ENCODE results near the gene SLC9A3.
"Not testable (repeated sequence)": the region's sequence is repeated elsewhere in the genome, so short reads cannot be mapped to it uniquely, and the experiment has no call there.

SLC9A3 gene

DNA sequence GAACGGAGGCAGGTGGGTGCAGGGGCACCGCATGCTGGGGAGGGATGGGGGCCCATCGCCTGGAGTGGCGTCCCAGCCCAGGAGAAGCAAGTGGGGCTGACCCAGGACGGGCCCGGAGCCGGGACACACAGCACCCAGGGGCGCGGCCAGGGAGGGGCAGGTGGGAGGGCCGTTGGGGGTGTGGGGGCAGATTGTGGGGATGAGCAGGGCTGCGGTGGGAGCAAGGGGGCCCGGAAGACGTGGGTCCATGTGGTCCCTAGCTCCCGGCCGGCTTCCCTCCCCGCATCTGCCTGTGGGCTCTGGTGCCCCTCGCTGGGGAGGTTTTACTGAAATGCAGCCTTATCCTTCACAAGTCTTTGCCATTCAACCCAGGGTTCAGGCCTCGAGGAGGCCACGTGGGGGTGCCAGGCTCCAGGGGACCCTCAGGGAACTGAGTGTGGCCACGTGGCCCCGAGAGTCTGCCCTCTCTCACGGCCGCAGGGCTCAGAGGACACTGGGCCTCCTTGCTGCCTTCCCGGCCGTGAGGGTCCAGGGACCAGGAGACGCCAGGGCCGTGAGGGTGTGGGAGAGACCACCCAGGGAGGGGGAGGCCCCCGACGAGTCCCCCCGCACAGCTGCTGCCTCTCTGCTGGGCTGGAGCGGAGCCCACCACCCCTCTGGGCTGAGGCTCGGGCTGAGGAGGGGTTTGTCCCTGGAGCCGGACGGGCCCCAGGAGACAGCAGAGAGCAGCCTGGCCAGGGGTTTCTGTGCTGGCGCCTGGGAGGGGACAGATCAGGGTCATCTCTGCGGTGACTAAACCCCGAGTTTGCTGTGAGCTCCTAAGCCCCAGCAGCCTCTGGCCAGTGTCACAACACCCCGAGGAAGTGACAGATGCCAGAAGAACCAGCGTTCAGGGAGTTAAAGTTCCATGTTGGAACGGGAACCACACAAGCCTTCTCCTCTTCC, 35.2 kb downstream of the SLC9A3 start:
- DNase-seq (ENCODE audit: low spot score), result no peak

DNA sequence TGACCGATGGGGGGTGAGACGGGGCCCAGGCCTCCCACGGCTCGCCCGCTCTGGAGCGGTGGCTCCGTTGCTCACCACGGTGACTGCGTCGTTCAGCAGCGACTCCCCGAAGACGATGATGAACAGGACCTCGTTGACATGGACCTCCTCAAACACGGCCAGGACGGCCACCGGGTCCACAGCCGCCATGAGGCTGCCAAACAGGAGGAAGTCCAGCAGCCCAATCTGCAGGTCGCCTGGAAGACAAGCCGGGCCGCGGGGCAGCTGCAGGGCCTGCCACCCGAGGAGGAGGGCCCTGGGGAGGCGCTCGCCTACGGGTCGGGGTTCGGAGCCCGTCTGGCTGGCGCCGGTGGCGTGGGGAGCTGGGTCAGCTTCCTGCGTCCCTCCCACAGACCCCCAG, 36.0 kb downstream of the SLC9A3 start:
- no peak for DNase-seq (ENCODE audit: low spot score)

DNA sequence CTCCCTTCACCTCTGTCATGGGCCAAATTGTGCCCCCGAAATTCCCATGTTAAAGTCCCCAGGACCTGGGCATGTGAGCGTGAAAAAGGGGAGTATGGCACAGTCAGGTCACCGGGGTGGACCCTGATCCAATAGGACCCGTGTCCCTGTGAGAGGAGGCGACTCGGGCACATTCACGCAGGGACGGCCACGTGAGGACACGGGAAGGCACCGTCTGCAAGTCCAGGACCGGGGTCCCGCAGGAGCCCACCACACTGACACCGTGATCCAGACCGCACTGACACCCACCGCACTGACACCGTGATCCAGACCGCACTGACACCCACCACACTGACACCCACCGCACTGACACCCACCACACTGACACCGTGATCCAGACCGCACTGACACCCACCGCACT, 37.7 kb downstream of the SLC9A3 start:
- DNase-seq (ENCODE audit: low spot score), result not testable (repeated sequence)

- DNase-seq (ENCODE audit: low spot score), result no peak
Observed at GRCh38 chr5:485946-486491, 38.2 kb downstream of the SLC9A3 start.

DNA sequence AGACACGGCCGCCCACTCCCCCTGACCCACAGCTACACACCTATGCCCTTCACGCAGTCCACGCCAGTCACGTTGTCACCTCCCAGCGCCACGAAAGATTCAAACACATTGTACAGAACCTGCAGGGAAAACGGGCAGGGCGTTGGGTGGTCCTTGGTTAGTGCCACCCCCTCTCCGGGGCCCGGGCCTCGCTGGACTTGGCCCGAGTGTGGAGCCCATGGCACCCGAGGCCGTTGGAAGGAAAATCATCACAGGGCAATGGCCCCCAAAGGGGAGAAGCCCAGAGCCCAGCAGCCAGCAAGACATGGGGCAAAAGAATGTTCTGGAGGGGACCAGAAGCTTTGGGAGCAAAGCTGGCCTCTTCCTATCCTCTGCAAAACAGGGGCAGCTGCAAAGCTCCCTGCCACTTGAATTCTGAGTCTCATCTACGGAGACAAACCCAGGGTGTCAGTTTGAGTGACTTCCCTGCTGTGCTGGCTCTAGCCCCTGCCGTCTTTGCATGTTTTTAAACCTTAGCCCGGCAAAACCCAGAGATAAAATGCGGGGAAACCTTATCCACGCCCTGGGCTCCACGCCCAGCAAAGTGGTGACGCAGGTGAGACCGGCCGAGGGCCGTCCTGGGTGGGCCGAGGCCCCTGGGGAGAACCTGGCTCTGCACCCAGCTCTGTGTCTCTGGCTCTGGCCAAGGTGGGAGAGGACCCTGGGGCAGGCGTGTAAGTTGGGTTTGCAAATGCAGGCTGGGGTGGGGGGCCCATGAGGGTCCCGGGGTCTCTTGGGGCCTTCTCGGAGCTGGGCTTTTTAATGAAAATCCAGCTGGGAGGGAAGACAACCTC, 38.9 kb downstream of the SLC9A3 start:
- DNase-seq (ENCODE audit: low spot score), result peak; percentile 19

GRCh38 chr5:484556-484955, 39.7 kb downstream of the SLC9A3 start:
- no peak for DNase-seq (ENCODE audit: low spot score)

GRCh38 chr5:483434-484140, 40.7 kb downstream of the SLC9A3 start:
- DNase-seq (ENCODE audit: low spot score), result no peak

DNA sequence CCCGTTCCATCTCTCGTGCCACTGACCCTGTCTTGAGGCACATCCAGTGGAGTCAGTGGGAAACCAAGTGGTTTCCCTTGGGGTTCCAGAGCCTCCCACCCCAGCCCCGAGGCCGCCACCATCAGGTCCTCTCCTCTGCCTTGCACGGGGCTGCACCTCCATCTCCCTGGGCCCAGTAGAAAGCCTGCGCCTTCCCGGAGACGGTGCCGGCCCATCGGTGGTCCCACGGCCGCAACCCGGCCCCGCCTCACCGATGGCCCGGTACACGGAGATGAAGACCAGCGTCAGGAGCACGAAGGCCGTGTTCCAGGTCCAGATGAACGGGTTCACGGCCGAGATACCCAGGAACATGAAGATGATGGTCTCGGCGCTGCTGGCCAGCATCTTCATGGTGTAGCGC, 41.2 kb downstream of the SLC9A3 start:
- DNase-seq (ENCODE audit: low spot score), result no peak

DNA sequence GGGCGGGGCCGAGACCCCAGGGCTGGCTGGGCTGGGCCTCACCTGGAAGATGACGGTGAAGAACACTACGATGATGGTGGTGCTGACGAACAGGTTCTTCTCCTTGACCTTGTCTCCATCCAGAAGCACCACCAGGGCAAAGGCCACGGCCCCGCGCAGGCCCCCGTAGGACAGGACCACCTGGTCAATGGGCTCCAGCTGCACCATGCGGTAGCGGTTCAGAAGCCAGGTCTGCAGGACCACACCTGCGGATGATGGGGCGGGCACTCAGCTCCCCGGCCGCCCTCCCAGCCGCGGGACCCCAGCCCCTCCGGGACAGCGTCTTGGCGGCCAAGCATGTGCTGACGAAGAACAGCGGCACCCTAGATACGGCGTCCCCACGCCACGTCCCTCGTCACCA, 41.7 kb downstream of the SLC9A3 start:
- no peak for DNase-seq (ENCODE audit: low spot score)

- DNase-seq (ENCODE audit: low spot score), result no peak
Observed at GRCh38 chr5:482021-482420, 42.2 kb downstream of the SLC9A3 start.

DNA sequence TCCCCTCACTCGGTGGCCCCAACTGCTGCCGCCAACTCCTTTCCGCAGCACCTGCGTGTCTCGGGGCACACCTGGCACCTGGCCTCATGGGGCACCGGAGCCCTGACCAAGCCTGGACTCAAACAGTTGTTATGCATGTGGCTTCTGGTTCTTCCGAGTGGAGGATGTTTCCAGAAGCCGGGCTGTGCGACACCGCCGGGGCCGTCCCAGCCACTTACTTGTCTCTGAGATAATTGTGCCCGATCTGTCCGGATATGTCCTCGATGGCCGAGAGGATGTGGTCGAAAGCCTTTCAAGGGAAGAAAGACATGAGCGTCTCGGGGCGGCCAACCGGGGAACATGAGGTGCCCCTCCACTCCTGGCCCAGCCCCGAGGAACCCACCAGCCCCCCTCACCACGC, 42.9 kb downstream of the SLC9A3 start:
- no peak for DNase-seq (ENCODE audit: low spot score)

- DNase-seq (ENCODE audit: low spot score), result no peak
Observed at GRCh38 chr5:479566-480319, 44.5 kb downstream of the SLC9A3 start.

DNA sequence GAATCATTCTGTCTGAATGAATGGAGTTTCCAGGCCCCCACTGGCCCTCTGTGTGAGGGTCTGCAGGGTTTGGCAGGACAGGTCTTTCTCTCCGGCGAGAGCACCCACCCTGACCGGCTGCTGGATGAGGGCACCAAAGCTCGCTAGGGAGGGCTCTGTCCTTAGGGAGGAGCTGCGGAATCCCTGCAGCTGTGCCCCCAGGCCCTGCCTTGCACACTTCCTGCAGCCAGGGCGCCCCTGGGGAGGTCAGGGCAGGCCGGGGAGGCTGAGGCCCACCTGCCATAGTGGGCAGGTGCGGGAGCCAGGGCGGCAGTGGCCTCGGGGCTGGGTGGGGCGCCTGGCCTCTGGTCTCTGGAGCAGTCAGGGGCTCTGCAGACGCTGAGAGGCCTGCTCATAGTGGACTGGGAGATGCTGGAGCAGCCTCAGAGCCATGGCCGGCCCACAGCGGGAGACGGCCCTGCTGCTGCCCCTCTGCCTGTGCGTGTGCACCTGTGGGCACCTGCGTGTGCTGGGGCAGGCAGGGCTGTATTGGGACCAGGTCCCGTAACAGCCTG, 45.2 kb downstream of the SLC9A3 start:
- no peak for DNase-seq (ENCODE audit: low spot score)

GRCh38 chr5:478369-478981, 45.8 kb downstream of the SLC9A3 start:
- no peak for DNase-seq (ENCODE audit: low spot score)

GRCh38 chr5:477871-478270, 46.4 kb downstream of the SLC9A3 start:
- DNase-seq (ENCODE audit: low spot score), result no peak

DNA sequence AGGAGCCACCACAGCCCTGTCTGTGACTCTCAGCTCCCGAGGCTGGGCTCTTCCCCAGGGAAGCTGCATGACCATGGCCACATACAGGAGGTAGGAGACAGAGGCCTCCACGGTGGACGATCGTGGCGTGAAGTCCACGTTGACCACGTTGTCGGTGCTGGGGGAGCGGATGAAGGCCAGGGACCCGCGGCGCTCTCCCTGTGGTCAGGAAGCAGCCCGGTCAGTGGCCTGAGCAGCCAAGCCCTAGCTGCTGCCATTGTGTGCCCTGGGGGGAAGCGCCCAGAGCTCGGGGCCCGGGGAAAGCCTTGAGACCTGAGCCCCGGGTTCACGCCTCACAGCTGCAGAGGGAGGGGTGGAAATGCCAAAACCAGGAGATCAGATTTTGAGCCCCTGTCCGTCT, 47.0 kb downstream of the SLC9A3 start:
- DNase-seq (ENCODE audit: low spot score), result no peak

- DNase-seq (ENCODE audit: low spot score), result no peak
Observed at GRCh38 chr5:476814-477175, 47.5 kb downstream of the SLC9A3 start.

DNA sequence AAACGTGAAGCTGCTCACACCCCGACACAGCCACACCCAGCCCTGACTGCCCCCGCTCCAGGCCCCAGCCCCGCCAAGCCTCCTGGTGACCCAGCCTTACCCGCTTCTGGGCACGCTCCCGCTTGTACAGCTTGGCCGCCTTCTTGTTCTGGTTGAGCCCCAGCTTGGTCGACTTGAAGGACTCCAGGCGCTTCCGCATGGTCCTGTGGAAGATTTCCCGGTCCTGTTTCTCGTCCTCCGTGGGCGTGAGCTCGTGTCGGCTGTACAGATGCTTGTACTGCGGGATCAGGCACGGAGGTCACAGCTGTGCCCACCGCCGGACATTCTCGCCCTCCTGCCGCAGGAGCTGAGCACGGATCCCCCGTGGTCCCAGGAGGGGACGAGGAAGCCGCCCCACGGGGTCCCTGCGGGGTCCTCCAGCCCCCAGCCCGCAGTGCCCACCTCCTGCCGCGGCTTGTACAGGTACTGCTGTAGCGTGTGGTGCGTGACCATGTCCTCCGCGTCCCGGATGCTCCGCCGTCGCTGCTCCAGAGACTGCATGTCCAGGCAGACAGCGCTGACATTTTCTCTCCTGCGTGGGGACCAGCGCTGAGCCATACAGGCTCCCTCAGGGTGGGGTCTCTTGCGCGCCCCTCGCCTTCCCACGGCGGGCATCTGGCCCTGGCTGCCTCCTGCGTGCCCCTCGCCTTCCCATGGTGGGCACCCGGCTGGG, 48.0 kb downstream of the SLC9A3 start:
- no peak for DNase-seq (ENCODE audit: low spot score)

DNA sequence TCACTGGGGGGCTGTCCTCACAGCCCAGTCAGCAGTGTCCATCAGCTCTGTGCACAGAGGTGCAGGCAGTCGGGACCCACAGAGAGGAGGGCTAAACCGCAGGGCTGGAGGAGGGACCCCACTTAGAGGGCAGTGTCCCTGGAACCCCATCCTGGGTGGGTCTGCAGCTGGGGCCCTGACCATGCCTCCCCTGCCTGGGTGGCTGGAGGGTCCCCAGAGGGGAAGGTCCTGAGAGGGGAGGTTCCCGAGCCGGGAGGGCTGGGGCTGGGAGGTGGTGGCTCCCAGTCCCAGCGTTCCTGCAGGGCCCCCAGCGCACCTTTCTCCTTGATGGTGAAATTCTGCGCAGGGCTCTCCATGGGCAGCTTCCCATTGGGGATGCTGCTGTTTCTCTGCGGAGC, 48.5 kb downstream of the SLC9A3 start:
- no peak for DNase-seq (ENCODE audit: low spot score)

All from LoVo (cell line).